GM18951 (cell line): ENCODE results near the gene SPNS3.

ENCODE experiments used
- POLR2A ChIP-seq: IDR thresholded peaks from 4 replicates; pipeline ENCODE4 v1.6.1; 2011; ENCODE audit warnings: mild to moderate bottlenecking; ENCODE audit not compliant: insufficient read length, insufficient read depth; ENCODE audit errors: extremely low read depth
- in situ Hi-C: fragments of 300-500 bp; cut with MboI; formaldehyde crosslinking; loops from one replicate; pipeline ENCODE4 v1.12.0; 2022; ENCODE audit warnings: low sequenced_read_pairs, mixed read lengths, inconsistent platforms; ENCODE audit not compliant: unreplicated experiment

SPNS3 gene

DNA sequence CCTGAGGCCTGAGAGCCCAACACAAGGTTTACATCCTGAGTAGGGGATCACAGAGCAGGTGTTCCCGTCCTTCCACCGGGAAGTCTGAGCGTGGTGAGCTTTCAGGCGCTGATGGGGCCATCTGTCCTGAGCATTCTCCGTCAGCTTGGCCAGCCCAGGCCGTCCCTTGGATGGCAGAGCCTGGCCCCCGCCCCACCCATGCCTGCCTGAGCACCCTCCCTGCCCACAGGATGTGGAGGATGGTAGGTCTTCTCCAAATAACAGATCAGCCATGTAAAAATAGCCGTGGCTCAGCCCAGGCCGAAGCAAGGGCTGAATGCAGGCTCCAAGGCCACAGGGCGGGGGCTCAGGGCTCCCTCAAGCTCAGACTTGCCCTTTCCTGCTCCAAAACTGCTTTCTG lies 85.2 kb downstream of the SPNS3 start:
- no peak for TF ChIP-seq POLR2A
- in situ Hi-C loops, result no loop called here

DNA sequence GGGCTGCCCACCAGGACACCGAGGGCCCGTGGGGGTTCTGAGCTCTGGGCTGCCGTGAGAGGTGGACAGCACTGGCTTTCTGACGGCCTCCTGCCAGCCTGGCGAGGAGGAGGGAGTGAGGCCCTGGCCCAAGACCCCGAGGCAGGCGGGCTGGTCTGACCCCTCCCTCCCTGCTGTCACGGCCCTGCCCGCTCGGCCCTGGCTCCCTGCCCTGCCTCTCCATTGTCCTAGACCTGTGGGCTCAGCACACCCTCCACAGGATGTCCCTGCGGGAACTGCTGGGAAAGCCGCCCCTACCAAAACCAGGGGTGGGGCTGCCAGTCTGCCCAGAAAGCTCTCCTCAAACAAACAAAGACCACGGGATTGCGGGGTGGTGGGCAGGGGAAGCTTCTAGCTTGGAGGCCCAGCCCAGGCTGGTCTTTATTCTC lies 85.6 kb downstream of the SPNS3 start:
- TF ChIP-seq POLR2A, result no peak
- in situ Hi-C loops, result no loop called here

DNA sequence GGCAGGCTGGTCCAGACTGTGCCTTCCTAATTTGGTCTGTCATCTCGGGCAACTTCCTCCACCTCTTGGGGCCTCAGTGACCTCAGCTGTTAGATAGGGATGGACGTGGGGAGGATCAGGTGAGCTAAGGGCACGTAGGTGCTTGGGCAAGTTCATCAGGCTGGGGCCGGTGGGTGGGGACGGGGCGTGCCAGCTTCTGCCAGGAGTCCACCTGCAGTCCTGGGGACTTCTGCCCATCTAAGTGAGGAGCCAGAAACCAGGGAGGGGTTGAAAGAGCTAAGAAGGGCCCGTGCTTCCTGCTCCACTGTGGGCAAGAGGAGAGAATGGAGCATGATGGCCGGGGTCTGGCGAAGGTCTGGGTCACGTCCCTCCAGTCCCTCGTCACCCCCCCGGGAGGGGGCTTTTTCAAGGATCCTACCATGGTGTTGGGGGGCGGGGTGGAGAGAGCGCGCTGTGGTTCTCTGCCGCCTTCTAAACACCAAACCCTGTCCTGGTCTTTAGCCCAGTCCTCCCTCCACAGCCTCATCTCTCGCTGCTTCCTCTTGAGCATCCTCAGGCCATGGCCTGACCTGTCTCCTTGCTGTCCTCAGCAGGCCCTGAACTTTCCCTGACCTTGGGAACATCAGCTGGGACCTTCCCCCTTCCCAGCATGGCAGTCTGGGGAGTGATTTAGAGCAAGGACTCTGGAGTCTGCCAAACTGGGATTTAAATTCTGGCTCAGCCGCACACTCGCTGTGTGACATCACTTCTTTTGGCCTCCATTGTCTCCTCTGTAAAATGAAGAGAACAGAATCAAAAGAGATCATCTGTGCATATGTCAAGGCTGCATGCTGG lies 86.5 kb downstream of the SPNS3 start:
- no peak for TF ChIP-seq POLR2A
- in situ Hi-C loops, result no loop called here

DNA sequence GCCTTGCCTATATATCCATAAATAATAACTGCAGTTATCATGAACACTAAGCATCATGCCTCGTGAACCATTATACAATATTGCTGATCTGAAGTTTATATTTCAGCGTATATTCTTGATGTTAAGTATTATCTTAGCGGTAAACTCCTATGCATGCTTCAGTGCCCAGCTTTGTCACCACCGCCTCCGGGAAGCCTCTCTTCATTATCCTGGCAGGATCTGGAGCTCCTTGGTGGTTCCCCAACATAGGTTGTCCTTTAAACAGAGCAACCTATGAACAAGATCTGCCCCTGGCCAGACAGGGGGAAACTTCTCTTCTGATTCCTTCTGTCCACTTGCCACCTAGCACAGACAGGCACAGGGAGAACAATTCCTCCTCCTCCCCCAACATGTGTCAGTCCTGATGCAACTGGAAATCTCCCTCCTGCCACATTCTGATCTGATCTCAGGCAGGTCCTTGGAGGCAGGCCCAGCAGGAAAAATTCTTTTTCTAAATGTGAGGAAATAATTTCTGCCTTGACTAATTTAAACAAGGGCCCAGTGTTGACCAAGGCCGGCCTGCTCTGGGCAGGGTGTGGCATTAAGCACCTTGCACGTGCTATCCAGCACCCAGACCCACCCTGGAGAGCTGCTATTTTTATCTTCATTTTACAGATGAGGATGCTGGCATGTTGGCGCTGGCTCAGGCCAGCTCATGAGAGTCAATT lies 87.3 kb downstream of the SPNS3 start:
- TF ChIP-seq POLR2A, result no peak
- in situ Hi-C loops, result no loop called here

DNA sequence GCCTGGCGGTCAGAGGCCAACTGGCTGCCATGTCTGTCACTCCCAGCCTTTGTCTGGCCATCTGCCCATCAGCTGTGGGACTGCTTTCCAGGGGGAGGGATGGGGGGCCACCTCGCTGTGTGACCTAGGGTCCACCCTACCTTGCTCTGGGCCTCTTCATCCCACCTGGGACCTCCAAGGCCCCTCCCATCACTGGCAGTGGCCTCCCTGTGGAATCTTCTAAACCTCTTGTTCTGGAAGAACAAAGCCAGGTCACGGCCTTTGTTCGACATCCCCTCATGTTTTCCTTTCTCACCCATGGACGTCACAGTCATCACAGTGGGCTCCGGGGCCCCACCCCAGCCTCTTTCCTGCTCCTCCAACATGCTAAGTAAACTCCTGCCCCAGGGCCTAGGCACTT lies 88.9 kb downstream of the SPNS3 start:
- no peak for TF ChIP-seq POLR2A
- in situ Hi-C loops, result no loop called here

DNA sequence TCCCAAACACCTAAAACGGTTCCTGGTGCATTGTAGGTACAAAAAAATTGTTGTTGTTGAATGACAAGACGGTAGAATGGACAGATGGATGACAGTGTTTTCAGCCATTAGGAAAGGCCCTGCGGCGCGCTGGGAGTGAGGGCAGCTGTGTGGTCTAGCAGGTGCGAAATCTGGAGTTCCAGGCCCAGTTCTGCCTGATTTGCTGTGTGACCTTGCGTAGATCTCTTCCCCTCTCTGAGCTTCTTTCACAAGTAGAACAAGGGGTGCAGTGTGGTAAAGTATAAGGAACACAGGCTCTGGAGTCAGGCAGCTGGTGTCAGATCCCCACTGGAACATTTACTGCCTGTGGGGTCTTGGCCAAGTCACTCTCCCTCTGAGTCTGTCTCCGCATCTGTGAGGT lies 90.2 kb downstream of the SPNS3 start:
- in situ Hi-C loops, result no loop called here
- TF ChIP-seq POLR2A, result no peak

DNA sequence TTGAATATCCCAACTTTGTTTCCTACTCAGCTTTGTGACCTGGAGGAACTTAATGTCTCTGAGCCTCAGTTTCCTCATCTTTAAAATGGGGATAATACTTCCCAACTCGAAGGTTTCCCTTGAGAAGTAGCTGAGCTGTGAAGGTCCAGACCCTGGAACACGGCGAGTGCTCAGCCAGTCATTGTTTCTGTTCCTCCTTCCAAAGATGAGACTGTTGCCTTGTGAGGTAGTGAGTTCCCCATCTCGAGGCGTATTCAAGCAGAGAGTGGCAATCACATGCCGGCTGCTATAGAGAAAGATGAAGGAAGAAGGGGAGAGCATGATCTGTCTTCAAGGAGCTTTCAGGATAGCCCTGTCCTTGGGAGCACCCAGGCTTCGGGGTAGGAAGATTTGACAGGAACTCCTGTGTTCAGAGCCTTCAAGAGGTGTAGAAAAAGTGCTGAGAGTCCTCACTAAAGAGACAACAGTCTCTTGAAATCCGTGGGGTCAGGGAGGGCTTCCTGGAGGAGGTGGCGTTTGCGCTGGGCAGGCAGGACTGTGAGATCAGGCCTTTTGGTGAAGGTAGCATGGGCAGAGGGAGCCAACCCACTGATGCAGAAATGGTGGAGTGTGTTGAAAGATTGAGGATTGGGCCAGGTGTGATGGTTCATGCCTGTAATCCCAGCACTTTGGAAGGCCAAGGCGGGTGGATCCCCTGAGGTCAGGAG lies 92.1 kb downstream of the SPNS3 start:
- TF ChIP-seq POLR2A, result no peak
- in situ Hi-C loops, result no loop called here

DNA sequence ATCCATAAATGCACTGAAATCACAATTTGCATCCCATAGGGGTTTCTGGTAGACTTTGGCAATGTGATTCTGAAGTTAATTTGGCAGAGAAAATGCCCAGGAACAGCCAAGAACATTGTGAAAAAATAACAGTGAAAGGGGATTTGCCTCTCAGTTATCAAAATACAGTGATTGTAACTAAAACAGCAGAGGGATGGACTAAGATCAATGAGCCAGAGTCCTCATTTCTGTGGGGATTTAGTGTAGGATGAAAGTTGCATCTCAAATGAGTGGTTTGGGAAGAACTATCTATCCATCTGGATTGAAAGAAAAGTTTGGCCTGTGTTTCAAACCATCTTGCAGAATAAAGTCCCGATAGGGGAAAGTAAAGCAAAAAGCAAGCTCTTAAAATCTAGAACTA lies 93.4 kb downstream of the SPNS3 start:
- no peak for TF ChIP-seq POLR2A
- in situ Hi-C loops, result no loop called here

DNA sequence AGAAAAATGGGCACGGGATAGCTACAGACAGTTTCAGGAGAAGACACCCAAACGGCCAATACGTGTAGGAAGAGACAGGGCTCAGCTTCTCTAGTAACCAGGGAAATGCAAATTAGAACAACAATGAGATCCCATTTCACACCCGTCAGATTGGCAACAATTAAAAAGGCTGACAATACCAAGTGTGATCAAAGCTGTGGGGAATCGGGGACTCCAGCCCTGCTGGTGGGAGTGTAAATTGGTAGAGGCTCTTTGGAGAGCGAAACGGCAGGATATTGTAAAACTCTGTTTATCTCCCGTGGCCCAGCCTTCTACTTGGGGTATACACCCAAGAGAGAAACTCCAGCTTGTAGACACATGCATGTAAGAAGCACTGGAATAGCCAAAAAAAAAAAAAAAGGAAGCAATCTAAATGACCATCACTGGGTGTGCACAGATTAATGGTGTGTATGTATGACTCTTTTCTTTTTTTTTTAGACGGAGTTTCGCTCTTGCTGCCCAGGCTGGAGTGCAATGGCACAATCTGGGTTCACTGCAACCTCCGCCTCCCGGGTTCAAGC lies 93.9 kb downstream of the SPNS3 start:
- TF ChIP-seq POLR2A, result no peak
- in situ Hi-C loops, result no loop called here

DNA sequence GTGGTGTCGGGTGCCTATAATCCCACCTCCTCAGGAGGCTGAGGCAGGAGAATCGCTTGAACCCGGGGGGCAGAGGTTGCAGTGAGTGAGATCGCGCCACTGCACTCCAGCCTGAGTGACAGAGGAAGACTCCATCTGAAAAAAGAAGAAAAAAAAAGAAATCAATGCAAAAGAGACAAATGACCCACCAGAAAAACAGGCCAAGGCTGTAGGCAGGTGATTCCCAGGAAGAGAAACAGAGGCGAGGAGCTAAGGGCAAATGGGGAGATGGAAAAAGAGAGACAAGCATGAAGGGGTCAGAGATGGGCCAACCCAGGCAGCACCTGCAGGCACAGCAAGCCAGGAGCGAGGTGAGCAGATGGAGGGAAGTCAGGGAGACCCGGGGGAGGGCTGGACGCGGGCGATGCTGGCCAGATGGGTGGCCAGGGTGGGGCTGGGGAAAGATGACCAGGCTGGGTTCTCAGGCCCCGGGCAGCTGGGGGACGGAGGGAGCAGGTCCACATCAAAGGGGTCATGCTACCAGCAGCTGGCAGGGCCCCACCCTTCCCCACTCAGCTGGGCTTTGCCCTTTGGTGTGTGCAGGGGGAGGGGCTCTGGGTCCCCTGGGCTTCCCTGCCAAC lies 95.9 kb downstream of the SPNS3 start:
- in situ Hi-C loops, result no loop called here
- TF ChIP-seq POLR2A, result no peak

DNA sequence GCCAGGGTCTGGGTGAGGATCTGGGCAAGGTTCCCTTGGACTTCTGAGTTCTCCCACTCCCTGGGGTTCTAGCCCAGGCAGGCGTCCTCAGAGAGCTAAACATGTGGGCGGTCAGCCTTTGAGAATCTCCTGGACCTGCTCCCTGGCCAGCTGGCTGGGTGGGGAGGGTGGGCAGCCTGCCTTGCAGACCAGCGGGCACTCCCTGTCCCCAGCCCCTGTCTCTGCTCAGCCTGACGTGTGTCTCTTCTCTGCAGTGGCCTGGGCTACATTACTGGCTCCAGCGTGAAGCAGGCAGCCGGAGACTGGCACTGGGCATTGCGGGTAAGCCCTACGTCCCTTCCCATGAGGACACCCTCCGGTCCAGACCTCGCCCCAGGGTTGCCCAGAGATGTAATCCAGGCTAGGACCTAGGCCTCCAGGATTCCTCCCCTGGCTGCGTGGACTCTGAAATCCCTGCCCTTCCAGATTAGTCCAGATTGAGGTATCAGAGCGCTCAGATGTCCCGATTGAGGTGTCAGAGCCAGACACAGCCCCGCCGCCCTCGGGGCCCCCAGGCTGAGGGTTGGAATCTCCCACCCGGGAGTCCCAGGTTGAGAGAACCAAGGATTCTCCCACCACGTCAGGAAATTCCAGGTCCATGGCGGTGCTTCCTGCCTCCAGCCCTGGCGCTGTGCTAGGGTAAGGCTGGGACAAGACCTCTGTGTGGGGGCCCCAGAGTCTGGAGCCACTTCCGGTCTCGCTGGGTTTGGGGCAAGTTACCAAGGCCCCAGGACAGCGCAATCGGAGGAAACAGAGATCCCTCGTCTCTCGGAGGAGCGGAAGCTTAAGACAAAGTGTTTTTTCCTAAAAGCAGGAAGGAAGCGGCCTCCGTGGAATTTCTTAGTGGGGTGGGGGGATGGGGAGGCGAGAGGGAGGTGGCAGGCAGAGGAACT lies 97.3 kb downstream of the SPNS3 start:
- in situ Hi-C loops, result no loop called here
- no peak for TF ChIP-seq POLR2A
